Brain pericyte (primary cell): ENCODE data around the gene NPR2.

Source experiments
- DNase-seq: peaks from one replicate; pipeline ENCODE4 v3.0.0-alpha.2; 2012; ENCODE audit warnings: low read depth, low spot score

Gene NPR2

DNA sequence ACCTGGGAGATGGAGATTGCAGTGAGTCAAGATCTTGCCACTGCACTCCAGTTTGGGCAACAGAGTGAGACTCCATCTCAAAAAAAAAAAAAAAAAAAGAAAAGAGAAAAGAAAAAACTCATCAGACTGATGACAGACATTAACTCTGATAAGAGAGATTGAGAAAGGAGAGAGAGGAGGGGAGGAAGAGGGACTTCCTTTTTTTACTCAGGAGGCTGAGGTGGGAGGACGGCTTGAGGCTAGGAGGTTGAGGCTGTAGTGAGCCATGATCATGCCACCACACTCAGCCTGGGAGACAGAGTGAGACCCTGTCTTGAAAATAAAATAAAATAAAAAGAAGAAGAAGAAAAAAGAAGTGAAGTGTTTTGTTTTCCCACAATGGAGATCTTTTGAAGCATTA, 27.6 kb upstream of the NPR2 start:
- no peak for DNase-seq

DNA sequence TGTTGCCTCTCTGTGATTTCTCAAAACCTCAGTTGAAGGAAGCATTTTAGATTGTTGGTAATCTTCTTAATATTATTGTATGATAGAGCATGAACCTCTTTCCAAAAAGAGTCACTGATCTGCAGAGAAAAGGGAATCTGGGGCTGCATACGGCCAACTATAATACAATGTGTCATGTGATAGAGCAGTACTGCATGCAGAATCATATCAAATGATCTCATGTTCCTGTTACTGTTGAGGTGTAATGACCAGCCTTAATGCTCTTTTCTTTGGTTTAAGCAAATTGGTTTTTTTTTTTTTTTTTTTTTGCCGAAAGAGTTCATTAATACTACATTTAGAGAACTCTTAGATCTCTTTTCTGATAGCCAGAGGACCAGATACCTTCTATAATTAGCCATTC, 24.4 kb upstream of the NPR2 start:
- DNase-seq, result no peak

DNA sequence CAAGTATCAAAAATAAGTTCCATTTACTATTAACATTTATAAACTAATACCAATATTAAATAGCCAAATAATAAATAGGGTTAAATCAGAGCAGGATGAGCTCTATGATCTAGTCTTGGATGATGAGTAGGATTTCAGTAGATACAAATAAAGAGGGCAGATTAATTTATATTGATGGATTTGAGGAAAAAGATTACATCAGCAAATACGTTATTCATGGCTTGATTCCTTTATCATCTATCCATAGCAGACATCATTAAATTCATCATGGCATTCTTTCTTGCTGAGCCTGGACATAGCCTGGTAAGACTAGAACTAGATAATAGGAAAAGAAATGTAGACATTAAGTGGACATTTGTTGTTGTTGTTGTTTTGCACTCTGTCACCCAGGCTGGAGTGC, 23.9 kb upstream of the NPR2 start:
- no peak for DNase-seq

DNA sequence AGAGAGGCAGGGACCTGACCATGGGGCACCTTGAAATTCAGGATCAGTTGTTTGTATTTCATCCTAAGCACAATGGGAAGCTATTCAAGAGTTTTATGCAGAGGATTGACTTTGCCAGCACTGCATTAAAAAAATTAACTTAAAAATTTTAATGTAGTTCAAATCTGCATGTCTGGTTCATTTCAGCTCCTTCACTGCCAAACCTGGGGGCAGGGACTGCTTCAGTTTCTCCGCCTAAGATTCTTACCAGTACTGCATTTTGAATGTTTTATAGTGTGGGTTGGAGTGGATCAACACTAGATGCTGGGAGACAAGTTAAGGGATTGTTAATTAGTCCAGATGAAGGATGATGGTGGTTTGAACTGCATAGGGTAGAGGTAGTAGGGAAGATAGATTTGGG, 21.6 kb upstream of the NPR2 start:
- no peak for DNase-seq

DNA sequence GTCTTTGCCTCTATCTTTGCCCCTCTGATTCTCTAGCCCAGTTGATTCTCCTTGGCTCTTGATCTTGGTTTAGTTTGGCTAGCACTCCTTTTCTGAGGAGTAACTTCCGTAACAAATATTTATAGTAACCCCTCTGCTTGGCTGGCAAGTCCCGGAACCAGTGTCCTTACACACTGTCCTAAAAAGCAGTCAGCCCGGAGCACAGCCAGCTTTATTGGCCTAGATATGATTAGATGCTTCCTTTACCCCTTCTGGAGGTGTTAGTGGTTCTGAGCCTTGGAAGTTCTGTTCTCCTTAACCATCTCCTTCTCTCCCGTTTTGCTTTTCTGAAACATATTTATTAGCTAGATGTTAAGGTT, 20.3 kb upstream of the NPR2 start:
- DNase-seq, result no peak

DNA sequence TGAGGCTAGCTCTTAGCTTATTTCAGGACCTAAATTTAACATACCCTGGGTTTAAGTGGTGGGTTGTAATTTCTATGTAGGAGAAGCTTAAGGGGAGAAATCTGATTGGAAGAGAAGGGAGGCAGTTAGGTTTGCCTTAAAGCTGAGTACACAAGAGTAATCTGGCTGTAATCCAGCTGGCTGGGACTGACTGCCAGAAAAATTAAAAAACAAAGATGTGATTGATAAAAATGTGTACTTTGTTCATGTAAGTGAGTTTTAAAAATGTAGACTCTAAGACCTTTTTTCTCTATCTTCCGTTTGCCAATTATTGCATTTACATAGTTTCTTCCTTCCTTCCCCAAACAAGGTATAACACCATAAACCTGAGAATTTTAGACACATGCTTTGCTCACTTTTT, 19.9 kb upstream of the NPR2 start:
- no peak for DNase-seq

DNA sequence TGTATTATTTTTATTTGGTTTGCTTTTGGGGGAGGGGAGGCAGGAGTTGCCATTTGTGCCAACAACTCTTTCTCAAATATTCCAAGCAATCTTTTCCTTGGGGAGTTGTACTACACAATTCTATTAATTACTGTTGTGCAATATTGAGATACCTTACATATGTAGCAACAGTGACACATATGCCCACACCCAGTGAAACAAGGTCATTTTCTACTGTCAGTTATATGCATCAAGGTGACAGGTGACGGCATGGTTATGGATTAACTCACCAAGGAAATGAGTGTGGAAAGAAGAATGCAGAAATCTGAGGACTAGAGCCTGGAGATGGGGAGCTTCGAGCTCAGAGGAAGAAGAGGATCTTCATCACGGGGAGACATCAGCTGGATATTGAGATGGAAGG, 19.4 kb upstream of the NPR2 start:
- DNase-seq, result no peak

DNA sequence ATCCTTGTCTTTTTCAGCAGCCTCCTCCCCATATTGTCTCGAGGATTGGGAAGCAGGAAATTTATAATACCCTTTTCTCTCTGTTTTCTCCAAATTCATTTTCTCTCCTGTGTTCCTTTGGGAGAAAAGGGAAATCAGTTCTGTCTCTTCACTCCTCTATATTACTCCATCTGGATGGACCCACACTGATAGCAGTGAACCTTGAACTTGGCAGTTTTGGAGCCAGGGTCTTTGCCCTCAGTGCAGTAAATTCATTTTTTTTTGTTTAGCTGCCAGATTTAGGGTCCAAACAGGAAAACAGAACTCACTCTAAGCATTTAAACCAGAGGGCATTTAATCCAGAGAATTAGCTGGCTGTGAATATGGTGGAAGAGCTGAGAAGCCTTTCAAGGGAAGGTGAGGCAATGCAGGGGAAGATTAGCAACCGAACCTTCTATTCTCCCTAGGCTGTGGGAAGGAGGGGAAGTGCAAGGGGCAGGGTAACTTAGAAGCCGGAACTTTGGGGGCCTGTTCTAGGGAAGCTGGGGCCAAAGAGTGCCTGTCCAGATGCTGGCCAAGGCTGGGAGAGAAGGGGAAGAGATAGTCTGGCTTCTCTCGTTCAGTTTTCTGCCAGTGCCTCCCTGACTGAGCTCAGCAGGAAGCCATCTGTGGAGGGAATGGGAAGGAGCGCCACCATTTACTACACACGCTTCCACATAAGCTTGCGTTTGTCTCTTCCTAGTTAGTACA, 16.3 kb upstream of the NPR2 start:
- no peak for DNase-seq

DNA sequence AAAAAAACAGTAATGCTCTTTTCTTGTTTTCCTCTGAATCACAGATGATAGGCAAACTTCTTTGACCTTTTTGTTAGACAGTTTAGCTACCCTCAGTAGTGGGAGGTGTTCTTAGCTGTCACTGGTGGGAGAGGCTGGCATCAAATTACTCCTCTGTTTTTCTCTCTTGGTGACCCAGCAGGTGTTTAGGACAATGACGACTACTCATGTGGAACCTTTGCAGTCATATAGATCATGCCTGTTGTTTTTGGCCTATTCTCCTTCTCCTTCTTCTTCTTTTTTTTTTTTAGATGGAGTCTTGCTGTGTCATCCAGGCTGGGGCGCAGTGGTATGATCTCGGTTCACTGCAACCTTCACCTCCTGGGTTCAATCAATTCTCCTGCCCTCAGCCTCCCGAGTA, 15.4 kb upstream of the NPR2 start:
- DNase-seq, result no peak

DNA sequence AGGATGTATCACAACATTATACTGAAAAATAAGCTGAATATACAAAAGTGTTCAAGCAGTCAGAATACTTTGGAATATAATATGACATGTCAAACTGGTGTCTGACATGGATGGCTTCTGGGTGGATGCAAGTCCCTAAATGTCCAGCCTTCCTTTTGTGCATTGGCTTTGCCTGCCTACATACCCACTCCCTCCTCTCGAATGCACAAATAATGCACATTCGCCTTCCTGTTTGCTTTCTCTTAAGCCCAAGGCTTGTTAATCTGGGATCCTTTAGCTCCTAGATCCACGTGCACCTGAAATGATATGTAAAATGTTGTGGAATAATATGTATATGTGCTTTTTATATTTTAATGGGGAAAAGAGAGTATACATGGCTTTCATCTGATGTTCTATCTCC, 12.9 kb upstream of the NPR2 start:
- no peak for DNase-seq

DNA sequence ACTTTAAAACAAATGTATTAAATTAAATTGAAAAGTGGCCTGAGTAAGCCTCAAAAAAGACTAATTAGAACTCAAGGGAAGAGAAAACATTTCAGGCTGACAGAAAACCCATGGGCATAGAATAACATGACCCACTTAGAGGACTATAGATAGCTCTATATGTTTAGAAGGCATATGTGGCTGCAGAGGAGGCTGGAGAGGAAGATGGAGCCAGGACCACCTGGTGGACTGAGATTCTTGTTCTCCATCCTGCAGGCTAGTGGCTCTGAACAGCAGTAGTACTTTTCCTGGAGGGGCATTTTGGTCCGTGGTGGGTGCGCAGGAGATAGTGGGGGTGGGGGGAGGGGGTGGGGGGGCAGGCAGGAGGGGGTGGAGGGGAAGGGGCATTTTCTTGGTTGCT, 10.3 kb upstream of the NPR2 start:
- no peak for DNase-seq

DNA sequence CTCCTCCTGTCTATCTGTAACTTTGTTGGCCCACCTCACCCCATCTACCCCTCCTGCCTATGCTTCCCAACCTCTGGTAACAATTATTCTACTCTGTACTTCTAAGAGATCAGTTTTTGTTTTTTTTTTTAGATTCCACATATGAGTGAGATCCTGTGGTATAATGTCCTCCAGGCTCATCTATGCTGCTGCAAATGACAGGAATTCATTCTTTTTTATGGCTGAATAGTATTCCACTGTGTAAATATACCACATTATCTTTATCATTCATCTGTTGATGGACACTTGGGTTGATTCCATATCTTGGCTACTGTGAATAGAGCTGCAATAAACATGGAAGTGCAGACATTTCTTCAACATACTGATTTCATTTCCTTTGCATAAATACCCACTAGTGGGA, 8.0 kb upstream of the NPR2 start:
- no peak for DNase-seq

DNA sequence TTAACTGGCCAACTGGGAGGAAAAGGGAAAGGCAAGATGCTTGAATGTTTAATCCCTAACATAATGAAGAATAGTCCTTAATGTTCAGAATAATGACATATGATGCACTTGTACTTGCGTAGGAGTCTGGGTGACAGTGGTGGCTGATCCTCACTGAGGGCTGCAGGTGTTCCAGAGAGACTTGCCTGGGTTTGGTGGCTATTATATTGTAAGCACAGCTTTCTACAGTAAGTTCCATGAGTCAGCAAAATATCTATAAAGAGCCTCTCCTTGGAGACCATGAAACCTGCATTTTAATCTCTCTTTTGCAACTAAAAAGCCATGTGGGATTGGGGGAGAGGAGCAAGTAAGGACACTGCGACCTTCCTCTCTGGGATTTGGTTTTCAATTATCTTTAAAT, 1.9 kb upstream of the NPR2 start:
- no peak for DNase-seq

DNA sequence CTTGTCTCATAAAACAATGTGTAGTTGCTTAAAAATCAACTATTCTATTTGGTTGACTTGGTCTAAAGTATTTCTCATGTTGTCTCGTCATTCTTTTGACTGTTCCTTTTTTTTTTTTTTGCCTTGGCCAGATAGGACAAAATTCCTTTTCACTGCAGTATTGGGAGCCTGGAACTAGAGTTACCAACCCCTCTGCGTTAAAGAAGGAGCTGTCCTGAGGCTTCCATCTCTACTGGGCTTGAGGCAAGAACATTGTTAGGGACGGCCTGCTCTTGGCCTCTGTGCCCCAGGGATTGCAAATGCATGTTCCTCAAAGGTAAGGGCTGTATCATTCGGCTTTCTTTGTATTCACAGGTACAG, 1.4 kb upstream of the NPR2 start:
- no peak for DNase-seq

DNA sequence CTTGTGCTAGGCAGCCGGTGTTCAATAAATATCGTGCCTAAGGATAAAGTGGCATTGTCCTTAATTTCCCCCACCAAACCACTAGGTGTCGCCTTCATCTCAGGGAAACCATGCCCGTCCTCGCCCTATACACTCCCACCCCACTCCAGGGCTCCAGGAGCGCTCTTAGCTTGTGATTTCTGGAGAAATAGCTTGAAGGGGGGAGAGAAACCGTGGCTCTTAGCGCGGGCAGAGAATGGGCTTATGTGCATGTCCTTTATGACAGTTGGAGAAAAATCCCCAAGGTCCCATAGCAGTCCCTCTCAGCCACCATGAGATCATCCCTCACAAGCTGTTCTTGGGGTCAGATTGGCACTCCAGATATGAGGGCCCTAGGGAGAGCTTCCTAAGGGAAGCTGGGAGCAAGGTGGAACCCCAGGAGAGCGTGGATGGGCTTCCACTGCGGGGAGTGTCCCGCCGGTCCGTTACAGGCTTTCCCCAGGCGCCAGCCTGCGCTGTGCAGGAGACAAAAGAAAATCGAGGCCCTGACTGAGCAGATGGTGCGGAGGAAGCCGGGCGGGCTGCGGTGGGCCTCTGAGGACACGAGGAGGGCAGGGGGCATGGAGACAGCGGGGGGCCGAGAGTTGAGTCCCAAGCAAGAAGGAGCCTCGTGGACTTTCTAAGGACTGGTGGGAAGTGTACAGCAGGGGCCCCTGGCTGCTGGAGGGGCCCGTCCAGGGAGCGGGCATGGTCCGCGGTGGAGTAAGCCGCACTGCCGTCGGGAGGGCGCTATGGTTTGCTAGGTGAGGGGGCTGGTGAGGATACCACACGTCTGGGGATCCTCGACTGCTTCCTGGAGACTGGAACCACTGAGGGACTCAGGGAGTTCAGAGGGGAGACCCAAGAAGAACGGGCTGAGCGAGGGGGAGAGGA, 750 bp upstream of the NPR2 start:
- peak; percentile 59 for DNase-seq

DNA sequence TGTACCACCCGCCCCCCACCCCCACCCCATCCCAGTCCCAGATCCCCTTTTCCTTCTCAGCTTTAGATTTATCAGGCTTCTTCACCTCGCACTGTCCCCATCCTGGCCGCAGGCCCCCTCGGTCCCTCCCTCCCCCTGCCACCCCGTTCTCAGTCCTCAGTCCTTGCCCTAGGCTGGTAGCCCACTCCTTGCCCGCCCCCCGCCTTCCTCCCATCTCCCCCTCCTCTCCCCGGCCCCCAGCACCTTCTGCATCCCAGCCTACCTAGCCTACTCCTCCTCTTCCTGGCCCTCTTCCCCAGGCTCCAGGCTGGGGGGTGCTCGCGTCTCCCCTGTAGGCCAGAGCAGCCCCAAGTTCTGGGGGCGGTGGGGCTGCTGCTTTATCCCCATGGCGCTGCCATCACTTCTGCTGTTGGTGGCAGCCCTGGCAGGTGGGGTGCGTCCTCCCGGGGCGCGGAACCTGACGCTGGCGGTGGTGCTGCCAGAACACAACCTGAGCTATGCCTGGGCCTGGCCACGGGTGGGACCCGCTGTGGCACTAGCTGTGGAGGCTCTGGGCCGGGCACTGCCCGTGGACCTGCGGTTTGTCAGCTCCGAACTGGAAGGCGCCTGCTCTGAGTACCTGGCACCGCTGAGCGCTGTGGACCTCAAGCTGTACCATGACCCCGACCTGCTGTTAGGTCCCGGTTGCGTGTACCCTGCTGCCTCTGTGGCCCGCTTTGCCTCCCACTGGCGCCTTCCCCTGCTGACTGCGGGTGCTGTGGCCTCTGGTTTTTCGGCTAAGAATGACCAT, 828 bp downstream of the NPR2 start:
- no peak for DNase-seq

DNA sequence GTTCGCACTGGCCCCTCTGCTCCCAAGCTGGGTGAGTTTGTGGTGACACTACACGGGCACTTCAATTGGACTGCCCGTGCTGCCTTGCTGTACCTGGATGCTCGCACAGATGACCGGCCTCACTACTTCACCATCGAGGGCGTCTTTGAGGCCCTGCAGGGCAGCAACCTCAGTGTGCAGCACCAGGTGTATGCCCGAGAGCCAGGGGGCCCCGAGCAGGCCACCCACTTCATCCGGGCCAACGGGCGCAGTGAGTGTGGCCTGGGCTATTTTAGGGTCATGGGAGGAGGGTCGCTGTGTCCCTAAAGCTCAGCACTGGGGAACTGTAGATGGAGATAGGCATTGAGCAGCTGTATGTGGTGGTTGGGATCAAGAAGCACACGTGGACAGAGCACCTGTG, 1.4 kb downstream of the NPR2 start:
- no peak for DNase-seq

DNA sequence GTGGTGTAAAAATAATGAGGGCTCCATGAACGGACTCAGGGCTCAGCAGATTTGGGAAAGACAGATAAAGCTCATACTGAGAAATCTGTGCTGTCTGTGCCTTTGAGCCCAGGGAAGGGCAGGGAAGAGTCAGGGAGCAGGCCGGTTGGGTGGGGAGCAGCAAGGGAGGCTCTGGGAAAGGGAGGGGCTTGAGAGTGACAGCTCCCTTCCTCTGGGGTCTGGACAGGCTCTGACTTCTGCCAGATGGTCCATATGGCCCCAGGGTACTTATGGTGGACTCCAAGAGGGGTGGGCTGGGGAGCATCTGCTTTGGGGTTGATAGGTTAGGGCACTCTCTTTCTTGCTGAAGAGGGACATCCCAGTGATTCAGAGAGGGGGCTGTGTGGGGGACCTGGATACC, 2.1 kb downstream of the NPR2 start:
- no peak for DNase-seq

DNA sequence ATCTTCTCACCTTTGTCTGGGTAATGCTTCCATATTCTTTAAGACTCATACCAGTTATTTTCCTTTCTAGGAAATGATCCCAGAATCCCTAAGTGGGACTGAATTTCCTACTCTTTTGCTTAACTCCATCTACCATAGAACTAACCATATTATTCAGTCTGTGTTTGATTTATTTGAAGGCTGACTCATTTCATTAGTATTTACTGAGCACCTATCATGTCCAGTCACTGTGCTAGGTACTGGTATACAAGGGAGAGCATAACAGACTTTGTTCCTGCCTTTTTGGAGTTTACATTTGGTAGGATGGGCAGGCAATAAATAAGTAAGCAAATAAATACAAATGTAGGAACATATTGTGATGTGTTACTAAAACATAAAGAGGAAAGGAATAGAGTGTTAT, 4.3 kb downstream of the NPR2 start:
- DNase-seq, result no peak

DNA sequence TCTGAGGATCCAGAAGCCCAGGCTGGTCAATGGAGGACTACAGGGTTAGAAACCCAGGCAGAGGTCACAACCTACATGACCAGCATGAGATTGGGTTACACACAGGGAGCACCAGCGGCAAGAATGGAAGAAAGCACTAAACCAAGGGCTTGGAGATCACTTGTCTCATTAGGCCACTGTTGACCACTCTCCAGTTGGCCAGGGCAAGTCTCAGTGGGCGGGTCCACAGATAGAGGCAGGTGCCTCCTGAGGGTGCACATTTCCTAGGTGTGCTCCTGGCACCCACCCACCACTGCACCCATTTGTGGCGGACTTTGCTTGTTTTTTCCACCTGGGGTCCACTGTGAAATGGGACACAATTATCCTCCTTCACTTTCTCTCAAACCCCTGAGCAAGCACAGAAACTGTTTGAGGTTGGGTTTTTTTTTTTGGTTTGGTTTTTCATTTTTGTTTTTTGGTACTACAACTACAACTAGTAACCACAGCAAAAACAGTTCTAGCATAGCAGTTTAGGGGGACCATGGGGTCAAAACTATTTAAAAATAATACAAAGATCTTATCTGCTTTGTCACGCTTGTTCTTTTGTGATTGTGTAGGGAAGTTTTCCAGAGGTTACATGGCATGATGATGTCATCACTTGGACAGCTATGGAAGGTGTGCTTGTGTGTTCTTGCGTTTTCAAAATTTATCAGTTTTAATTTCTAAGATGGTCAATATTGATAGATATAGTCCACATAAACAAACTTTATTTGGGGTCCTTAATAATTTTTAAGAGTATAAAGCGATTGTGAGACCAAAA, 6.1 kb downstream of the NPR2 start:
- no peak for DNase-seq

DNA sequence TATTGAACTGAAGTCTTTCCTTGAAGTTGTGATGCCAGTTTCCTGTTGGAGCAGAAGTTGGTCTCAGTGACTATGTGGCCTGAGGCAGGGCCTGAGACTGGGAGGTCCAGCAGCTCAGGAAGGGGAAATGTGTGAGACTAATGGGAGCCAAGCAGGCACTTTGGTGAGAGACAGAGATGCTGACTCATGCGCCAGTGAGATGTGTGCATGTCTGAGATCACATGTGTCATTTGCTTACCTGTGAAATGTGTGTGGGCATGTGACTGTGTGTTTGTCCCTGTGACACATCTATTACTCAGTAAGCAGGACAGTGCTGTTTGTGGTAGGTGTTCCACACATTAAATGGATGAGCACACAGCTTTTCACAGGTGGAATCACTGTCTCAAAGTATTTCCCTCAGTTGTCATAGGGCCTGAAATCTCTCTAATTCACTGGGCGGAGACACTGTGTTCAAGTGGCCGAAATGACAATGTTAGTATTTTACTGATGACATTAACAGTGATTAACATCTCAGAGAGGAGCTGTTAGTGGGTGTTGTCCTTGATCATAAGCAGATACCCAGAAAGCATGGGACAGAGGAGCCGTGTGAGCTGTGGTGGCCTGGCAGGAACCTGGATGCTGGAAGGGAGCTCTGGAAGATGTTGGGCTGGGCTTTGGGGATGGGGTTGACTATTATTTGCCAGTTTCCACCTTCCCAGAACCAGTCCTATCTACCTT, 7.4 kb downstream of the NPR2 start:
- no peak for DNase-seq
